Activated naive CD4-positive, alpha-beta T cell treated with anti-CD3 and anti-CD28 coated beads, Interleukin-2, amount 50 U/mL, for 24 hours (primary cell): ENCODE measurements around the gene PDRG1.
"Not testable (repeated sequence)": the region's sequence is repeated elsewhere in the genome, so short reads cannot be mapped to it uniquely, and the experiment has no call there.

Experiments used
- H3K27ac Mint-ChIP-seq: one replicate; pipeline ENCODE4 v1.8.0; 2021; ENCODE audit warnings: mild to moderate bottlenecking, mixed read lengths
- H3K27me3 Mint-ChIP-seq: one replicate; pipeline ENCODE4 v1.8.0; 2021; ENCODE audit warnings: mixed read lengths
- H3K36me3 Mint-ChIP-seq: one replicate; pipeline ENCODE4 v1.8.0; 2021; ENCODE audit warnings: mixed read lengths
- H3K4me1 Mint-ChIP-seq: one replicate; pipeline ENCODE4 v1.8.0; 2021; ENCODE audit warnings: mixed read lengths
- H3K4me3 Mint-ChIP-seq: one replicate; pipeline ENCODE4 v1.8.0; 2021; ENCODE audit warnings: mild to moderate bottlenecking, mixed read lengths
- H3K9me3 Mint-ChIP-seq: one replicate; pipeline ENCODE4 v1.8.0; 2021; ENCODE audit warnings: mixed read lengths

PDRG1 gene

GRCh38 chr20:31945785-31946184 lies 6.1 kb downstream of the PDRG1 start:
- Mint-ChIP-seq H3K4me3 (no peak overlapping the region), H3K4me1 (peaks cover 19% of the 10 kb centered on the region), H3K36me3 (peaks cover 15% of the 10 kb centered on the region), H3K27ac (no peak overlapping the region), H3K27me3 (no peaks in the 10 kb centered on the region), H3K9me3 (no peaks in the 10 kb centered on the region)

DNA sequence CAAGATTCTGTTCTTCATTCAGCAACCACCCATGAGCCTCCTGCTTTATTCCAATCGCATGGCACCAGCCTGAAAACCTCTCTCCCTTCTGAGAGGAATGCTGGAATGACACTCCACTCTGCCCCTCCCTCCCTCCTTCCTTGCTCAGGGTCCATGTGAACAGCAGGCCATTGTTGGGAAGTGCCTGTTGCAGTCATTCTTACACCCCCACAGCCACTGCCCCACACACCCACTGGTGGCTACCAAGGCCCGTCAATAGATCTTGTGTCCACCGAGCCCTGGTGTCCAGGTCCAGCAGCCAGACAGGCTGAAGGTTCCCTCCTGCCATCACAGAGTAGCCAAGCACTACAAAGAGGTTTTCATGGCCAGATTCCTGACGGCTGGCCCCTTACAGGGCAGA lies 6.5 kb downstream of the PDRG1 start:
- Mint-ChIP-seq H3K4me1 (peaks cover 15% of the 10 kb centered on the region), H3K27ac (no peak overlapping the region), H3K4me3 (no peak overlapping the region), H3K27me3 (no peaks in the 10 kb centered on the region), H3K36me3 (peaks cover 15% of the 10 kb centered on the region), H3K9me3 (no peaks in the 10 kb centered on the region)

GRCh38 chr20:31943052-31943471 lies 8.8 kb downstream of the PDRG1 start:
- Mint-ChIP-seq H3K27me3 (no peaks in the 10 kb centered on the region), H3K36me3 (peaks cover 6% of the 10 kb centered on the region), H3K9me3 (no peaks in the 10 kb centered on the region), H3K4me3 (no peak overlapping the region), H3K4me1 (no peaks in the 10 kb centered on the region), H3K27ac (no peak overlapping the region)

- Mint-ChIP-seq H3K4me3 (no peak overlapping the region), H3K27me3 (no peaks in the 10 kb centered on the region), H3K36me3 (peaks cover 4% of the 10 kb centered on the region), H3K9me3 (no peaks in the 10 kb centered on the region), H3K4me1 (no peaks in the 10 kb centered on the region), H3K27ac (no peak overlapping the region)
These were observed 12.2 kb downstream of the PDRG1 start for GRCh38 chr20:31939661-31940060.

DNA sequence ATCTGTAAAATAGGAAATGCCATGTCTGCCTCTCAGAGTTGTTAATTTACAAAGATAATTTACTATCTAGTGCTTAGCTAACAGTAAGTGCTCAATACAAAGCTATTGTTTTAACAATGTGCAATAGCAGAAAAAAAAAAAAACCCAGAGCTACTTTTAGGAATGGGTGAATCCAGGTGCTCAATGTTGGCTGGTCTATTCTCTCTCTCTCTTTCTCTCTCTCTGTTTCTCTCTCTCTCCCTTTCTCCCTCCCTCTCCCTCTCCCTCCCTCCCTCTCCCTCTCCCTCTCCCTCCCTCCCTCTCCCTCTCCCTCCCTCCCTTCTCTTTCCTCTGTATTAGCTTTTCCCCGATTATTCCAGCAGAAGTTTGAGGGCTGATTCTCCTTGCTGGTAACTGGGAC lies 14.0 kb downstream of the PDRG1 start:
- H3K9me3 Mint-ChIP-seq = no peaks in the 10 kb centered on the region
- H3K4me3 Mint-ChIP-seq = no peak overlapping the region
- H3K36me3 Mint-ChIP-seq = peaks cover 2% of the 10 kb centered on the region
- H3K27ac Mint-ChIP-seq = no peak overlapping the region
- no peaks in the 10 kb centered on the region for H3K27me3 Mint-ChIP-seq
- no peaks in the 10 kb centered on the region for H3K4me1 Mint-ChIP-seq

- Mint-ChIP-seq H3K9me3 (no peaks in the 10 kb centered on the region), H3K27me3 (no peaks in the 10 kb centered on the region), H3K4me1 (no peaks in the 10 kb centered on the region), H3K4me3 (no peak overlapping the region), H3K27ac (no peak overlapping the region), H3K36me3 (no peaks in the 10 kb centered on the region)
These were observed 15.4 kb downstream of the PDRG1 start for GRCh38 chr20:31936420-31936819.

DNA sequence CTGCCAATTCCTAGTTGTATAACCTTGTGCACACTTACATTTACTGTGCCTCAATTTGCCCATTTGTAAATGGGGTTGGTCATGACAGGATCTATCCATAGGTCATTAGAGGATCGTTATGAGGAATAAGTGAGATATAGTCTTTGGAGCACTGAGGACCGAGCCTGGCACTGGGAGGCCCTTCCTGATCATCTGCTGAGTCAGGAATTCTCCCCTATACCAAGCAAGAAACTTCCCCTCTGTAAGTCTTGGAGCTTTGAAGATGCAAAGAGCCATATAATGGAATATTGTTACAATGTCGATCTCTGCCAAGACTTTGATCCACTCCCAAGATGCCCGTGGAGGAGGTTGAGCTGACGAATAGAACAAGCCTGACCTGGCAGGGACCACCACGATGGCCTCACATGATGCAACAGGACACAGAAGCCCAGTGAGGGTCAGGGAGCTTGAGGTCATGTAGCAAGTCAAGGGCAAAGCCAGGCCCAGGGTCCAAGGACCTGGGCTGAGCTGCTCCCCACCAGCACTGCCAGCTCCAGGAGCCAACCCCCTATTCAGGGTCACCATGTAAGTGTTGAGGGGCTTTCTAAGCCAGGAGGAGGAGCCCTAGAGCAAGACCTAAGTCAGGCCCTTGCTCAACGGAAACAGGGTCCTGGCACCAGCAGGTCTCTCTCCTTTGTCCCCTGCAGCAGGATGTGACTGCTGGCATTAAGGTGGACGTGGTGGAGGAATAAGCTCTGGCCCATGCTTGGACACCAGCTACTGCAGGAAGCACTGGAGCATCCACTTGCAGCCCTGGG lies 16.7 kb downstream of the PDRG1 start:
- no peak overlapping the region for H3K4me3 Mint-ChIP-seq
- no peaks in the 10 kb centered on the region for H3K4me1 Mint-ChIP-seq
- no peaks in the 10 kb centered on the region for H3K36me3 Mint-ChIP-seq
- H3K27me3 Mint-ChIP-seq = no peaks in the 10 kb centered on the region
- no peak overlapping the region for H3K27ac Mint-ChIP-seq
- no peaks in the 10 kb centered on the region for H3K9me3 Mint-ChIP-seq

DNA sequence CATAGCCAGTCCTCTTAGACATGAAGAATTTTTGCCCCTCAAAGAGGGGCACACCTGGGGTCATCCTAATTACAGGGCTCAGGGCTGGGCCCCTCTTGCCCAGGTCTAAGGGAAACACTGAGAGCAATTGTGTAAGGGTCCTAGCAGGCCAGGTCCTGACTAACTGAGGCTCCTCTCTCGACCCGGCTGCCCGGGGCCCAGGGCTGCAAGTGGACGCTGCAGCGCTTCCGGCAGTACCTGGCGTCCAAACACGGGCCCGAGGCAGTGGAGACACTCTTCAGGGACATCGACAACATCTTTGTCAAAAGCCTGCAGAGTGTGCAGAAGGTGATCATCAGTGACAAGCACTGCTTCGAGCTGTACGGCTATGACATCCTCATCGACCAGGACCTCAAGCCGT lies 17.4 kb downstream of the PDRG1 start:
- Mint-ChIP-seq H3K36me3 (no peaks in the 10 kb centered on the region), H3K4me3 (no peak overlapping the region), H3K27me3 (no peaks in the 10 kb centered on the region), H3K27ac (no peak overlapping the region), H3K4me1 (no peaks in the 10 kb centered on the region), H3K9me3 (no peaks in the 10 kb centered on the region)

- H3K27ac Mint-ChIP-seq = no peak overlapping the region
- H3K36me3 Mint-ChIP-seq = no peaks in the 10 kb centered on the region
- H3K9me3 Mint-ChIP-seq = no peaks in the 10 kb centered on the region
- H3K4me3 Mint-ChIP-seq = no peak overlapping the region
- H3K4me1 Mint-ChIP-seq = no peaks in the 10 kb centered on the region
- no peaks in the 10 kb centered on the region for H3K27me3 Mint-ChIP-seq
These were observed 18.1 kb downstream of the PDRG1 start for GRCh38 chr20:31933698-31934097.

- Mint-ChIP-seq H3K27me3 (no peaks in the 10 kb centered on the region), H3K4me1 (no peaks in the 10 kb centered on the region), H3K36me3 (no peaks in the 10 kb centered on the region), H3K4me3 (no peak overlapping the region), H3K27ac (no peak overlapping the region), H3K9me3 (no peaks in the 10 kb centered on the region)
These were observed 21.1 kb downstream of the PDRG1 start for GRCh38 chr20:31930779-31931178.

DNA sequence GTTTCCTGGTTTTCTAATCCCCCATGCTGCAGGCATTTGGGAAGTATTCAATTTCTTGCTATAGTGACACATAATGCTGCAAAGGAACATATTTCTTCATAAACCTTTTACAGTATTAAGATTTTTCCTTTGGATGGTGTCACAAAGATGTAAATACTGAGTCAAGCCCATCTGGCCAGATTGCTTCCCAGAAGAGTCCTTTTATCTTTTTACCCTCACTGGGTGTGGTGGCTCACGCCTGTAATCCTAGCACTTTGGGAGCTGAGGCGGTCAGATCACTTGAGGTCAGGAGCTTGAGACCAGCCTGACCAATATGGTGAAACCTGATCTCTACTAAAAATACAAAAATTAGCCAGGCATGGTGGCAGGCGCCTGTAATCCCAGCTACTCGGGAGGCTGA lies 22.2 kb downstream of the PDRG1 start:
- H3K36me3 Mint-ChIP-seq, H3K4me3 Mint-ChIP-seq, H3K27ac Mint-ChIP-seq, H3K9me3 Mint-ChIP-seq, H3K4me1 Mint-ChIP-seq, H3K27me3 Mint-ChIP-seq: not testable (repeated sequence)

- Mint-ChIP-seq H3K4me1 (no peaks in the 10 kb centered on the region), H3K4me3 (no peak overlapping the region), H3K9me3 (no peaks in the 10 kb centered on the region), H3K36me3 (no peaks in the 10 kb centered on the region), H3K27me3 (peaks cover 4% of the 10 kb centered on the region), H3K27ac (no peak overlapping the region)
These were observed 24.2 kb downstream of the PDRG1 start for GRCh38 chr20:31927627-31928159.

DNA sequence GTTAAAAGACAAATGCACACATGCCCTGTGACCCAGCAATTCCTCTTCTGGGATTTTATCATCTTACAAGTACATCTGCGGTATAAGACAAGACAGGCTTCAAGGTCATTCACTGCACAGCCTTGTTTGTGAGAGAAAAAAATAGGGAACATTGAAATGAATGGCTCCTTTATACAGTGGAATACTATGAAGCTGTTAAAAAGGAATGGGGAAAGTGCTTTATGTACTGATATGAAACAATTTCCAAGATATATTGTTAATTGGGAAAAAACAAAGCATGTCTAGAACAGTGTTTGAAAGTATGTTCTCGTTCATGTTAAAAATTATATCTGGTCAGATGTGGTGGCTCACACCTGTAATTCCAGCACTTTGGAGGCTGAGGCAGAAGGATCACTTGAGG lies 25.4 kb downstream of the PDRG1 start:
- no peak overlapping the region for H3K4me3 Mint-ChIP-seq
- H3K27me3 Mint-ChIP-seq = peaks cover 4% of the 10 kb centered on the region
- H3K27ac Mint-ChIP-seq = no peak overlapping the region
- no peaks in the 10 kb centered on the region for H3K4me1 Mint-ChIP-seq
- no peaks in the 10 kb centered on the region for H3K36me3 Mint-ChIP-seq
- no peaks in the 10 kb centered on the region for H3K9me3 Mint-ChIP-seq

DNA sequence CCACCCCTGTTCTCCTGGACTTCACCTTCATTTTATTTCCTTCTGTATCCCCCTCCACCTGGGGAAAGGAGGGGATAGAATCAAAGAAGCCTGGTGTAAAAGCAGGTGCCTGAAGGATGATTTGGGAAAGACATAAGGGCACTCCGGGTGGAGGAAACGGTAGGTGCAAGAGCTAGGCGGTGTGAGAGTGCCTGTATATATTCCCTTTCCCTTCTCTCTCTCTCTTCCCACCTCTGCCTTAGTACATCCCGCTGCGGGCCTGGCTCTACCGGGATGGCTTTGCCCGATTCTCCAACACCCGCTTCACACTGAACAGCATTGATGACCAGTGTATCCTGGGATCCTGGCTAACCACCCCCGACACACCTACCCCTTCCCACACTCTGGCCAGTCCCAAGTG lies 26.2 kb downstream of the PDRG1 start:
- Mint-ChIP-seq H3K36me3 (no peaks in the 10 kb centered on the region), H3K27ac (no peak overlapping the region), H3K27me3 (peaks cover 4% of the 10 kb centered on the region), H3K9me3 (no peaks in the 10 kb centered on the region), H3K4me3 (no peak overlapping the region), H3K4me1 (no peaks in the 10 kb centered on the region)

GRCh38 chr20:31924561-31924960 lies 27.3 kb downstream of the PDRG1 start:
- Mint-ChIP-seq H3K4me3 (no peak overlapping the region), H3K27ac (no peak overlapping the region), H3K36me3 (no peaks in the 10 kb centered on the region), H3K9me3 (no peaks in the 10 kb centered on the region), H3K4me1 (no peaks in the 10 kb centered on the region), H3K27me3 (peaks cover 4% of the 10 kb centered on the region)

DNA sequence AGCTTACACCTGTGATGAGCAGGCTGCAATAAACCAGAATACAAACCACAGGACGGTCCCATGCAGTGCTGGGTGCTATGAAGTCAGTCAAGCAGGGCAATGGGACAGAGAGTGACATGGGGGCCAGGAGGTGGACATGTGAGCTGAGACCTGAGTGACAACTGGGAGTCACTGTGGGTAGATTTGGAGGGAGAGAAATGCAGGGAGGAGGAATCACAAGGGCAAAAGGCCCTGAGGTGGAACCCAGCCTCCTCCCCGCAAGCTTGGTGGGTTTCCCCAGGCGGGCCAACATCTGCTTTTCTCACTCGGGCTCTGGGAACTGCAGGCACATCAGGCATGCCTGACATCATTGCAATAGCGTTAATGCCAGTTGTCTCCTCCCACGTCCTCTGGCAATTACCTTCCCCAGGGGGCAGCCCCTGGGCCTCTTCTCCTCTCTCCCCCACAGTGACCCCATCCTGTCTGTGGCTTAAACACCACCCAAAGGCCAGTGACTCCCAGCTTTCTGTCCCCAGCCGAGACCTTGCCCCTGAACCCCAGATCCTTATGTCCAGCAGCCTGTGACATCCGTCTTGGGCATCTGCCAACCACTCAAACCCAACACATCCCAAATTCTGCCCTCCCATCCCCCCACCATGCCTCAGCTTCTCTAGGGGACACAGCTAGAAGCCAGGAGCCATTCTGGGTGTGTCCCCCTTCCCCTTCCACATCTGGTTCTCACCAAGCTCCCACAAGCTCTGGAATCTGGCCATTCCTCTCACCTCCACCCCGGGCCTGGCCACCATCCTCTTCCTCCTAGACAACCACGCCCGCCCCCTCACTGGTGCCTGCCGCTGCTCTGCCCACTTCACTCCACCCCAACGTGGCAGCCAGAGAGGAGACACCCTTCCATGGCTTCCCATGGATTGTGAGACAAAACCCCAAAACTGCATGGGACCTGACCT lies 28.2 kb downstream of the PDRG1 start:
- peaks cover 4% of the 10 kb centered on the region for H3K27me3 Mint-ChIP-seq
- no peaks in the 10 kb centered on the region for H3K4me1 Mint-ChIP-seq
- no peak overlapping the region for H3K4me3 Mint-ChIP-seq
- H3K27ac Mint-ChIP-seq = no peak overlapping the region
- H3K36me3 Mint-ChIP-seq = no peaks in the 10 kb centered on the region
- no peaks in the 10 kb centered on the region for H3K9me3 Mint-ChIP-seq
